ENCODE data around the gene NUP210. TPM values are rescaled to one million over a fixed set of nuclear protein-coding genes. Genes with fewer than 3 reads are reported as not detected.
"Not testable (repeated sequence)": the region's sequence is repeated elsewhere in the genome, so short reads cannot be mapped to it uniquely, and the experiment has no call there.

Gene NUP210
- total and polyA plus RNA-seq, 2 of the 13 experiments (the other 11 are each of a cell fraction or from before 2014, with no cell fraction given): 31.6 to 35.2 TPM

- BruUV-seq (replicated peaks); H4K20me1 ChIP-seq (ENCODE audit: insufficient read depth, low read length); H3K79me2 ChIP-seq (ENCODE audit: insufficient read depth, low read length); H3K4me1 ChIP-seq (ENCODE audit: insufficient read depth, low read length); H3K36me3 ChIP-seq (replicated peaks in 1 of 2; ENCODE audit: control insufficient read depth in 1 of 2, insufficient read depth in 2 of 2, low read length in 2 of 2); H3K9ac ChIP-seq (ENCODE audit: insufficient read depth, low read depth, low read length); H3K9me3 ChIP-seq (ENCODE audit: low read length); FAIRE-seq; DNase-seq (ENCODE audit: low spot score); intact Hi-C loops (cut with micrococcal nuclease; ENCODE audit: unreplicated experiment); CTCF ChIA-PET (ENCODE audit: low intra/inter-chr PET ratio, low total read pairs); POLR2A ChIA-PET; H3K27ac ChIP-seq (ENCODE audit: extremely low read length, insufficient read depth, low read length); H3K4me2 ChIP-seq (ENCODE audit: low read depth, low read length); H3K27me3 ChIP-seq (ENCODE audit: control insufficient read depth in 1 of 2, insufficient read depth in 2 of 2, low read length in 2 of 2); in situ Hi-C loops (cut with HindIII; ENCODE audit: extremely low pct_ligation_motif_present, low pct_unique_long_range_greater_than_20kb); H3K4me3 ChIP-seq (replicated peaks in 1 of 3; ENCODE audit: insufficient read depth in 1 of 3, low read depth in 2 of 3, low read length in 3 of 3); H2AFZ ChIP-seq (ENCODE audit: low read length); ATAC-seq: not testable (repeated sequence)
- 72% methylated on average over 2 of the region's 2 CpGs for WGBS (ENCODE audit: low lambda C conversion rate)
These were observed 22.8 kb upstream of the NUP210 start for GRCh38 chr3:13442882-13443281.

GRCh38 chr3:13440204-13440817 lies 20.2 kb upstream of the NUP210 start:
- Histone ChIP-seq H3K9ac (ENCODE audit: insufficient read depth, low read depth, low read length) (no peak overlapping the region), H3K4me1 (ENCODE audit: insufficient read depth, low read length) (no peaks in the 10 kb centered on the region)

More at GRCh38 chr3:13440204-13440817, 20.2 kb upstream of the NUP210 start:
- DNase-seq (ENCODE audit: low spot score): no peak
- Histone ChIP-seq H3K9me3 (ENCODE audit: low read length) (no peaks in the 10 kb centered on the region), H4K20me1 (ENCODE audit: insufficient read depth, low read length) (no peaks in the 10 kb centered on the region), H3K79me2 (ENCODE audit: insufficient read depth, low read length) (no peaks in the 10 kb centered on the region), H3K27me3 (ENCODE audit: control insufficient read depth in 1 of 2, insufficient read depth in 2 of 2, low read length in 2 of 2) (no peaks in the 10 kb centered on the region), H2AFZ (ENCODE audit: low read length) (no peak overlapping the region), H3K4me2 (ENCODE audit: low read depth, low read length) (no peak overlapping the region), H3K4me3 (replicated peaks in 1 of 3; ENCODE audit: insufficient read depth in 1 of 3, low read depth in 2 of 3, low read length in 3 of 3) (no peak overlapping the region), H3K36me3 (replicated peaks in 1 of 2; ENCODE audit: control insufficient read depth in 1 of 2, insufficient read depth in 2 of 2, low read length in 2 of 2) (no peaks in the 10 kb centered on the region), H3K27ac (ENCODE audit: extremely low read length, insufficient read depth, low read length) (no peak overlapping the region)
- no TSS peak for BruUV-seq (replicated peaks)
- ATAC-seq: no peak; the same call in 2 of the 3 replicates
- TF ChIP-seq ZBTB21 (CRISPR knock-in tag; IDR thresholded peaks at IDR 0.05): no peak
- no peak for TF ChIP-seq ZFP82 (CRISPR knock-in tag; IDR thresholded peaks at IDR 0.05; ENCODE audit: borderline replicate concordance)
- TF ChIP-seq GTF3A (CRISPR knock-in tag; conservative IDR thresholded peaks at IDR 0.05): no peak
- no peak for TF ChIP-seq RARG (CRISPR knock-in tag; IDR thresholded peaks at IDR 0.05; ENCODE audit: low read depth)
- FAIRE-seq: no peak
- in situ Hi-C loops (cut with HindIII; ENCODE audit: extremely low pct_ligation_motif_present, low pct_unique_long_range_greater_than_20kb) (no loop called here), intact Hi-C loops (cut with micrococcal nuclease; ENCODE audit: unreplicated experiment) (no loop called here)
- POLR2A ChIA-PET: no interaction called here
- CTCF ChIA-PET (ENCODE audit: low intra/inter-chr PET ratio, low total read pairs): no interaction called here
- 31% methylated on average over 4 of the region's 4 CpGs for WGBS (ENCODE audit: low lambda C conversion rate)

Measured in HepG2 (cell line).